Uterus (tissue), 4 donors: Measurements from ENCODE around the gene BRINP2. TPM values are rescaled to one million over a fixed set of nuclear protein-coding genes. Genes with fewer than 3 reads are reported as not detected.

Experiments used
- DNase-seq, 2 donors: peaks; one replicate each; pipeline ENCODE4 v3.0.0-alpha.2; 2019 to 2020
- H3K27ac ChIP-seq, 2 donors: fragments of 200-600 bp; sonication (generic); 1 replicate in 1 of 2; 2 replicates in 1 of 2; pipeline ENCODE4 v1.5.1; 2016 to 2018
- H3K27me3 ChIP-seq, 2 donors: fragments of 200-600 bp; sonication (generic); one replicate each; pipeline ENCODE4 v1.5.1; 2018 to 2019; ENCODE audit warnings: control low read depth in 1 of 2
- H3K36me3 ChIP-seq, 2 donors: fragments of 200-600 bp; sonication (generic); one replicate each; pipeline ENCODE4 v1.5.1; 2019; ENCODE audit warnings: control low read depth in 1 of 2
- H3K4me1 ChIP-seq, 2 donors: fragments of 200-600 bp; sonication (generic); one replicate each; pipeline ENCODE4 v1.5.1; 2018 to 2019; ENCODE audit warnings: control low read depth in 1 of 2
- H3K4me3 ChIP-seq, 2 donors: fragments of 200-600 bp; sonication (generic); 1 replicate in 1 of 2; 2 replicates in 1 of 2; pipeline ENCODE4 v1.5.1; 2018 to 2019; ENCODE audit warnings: mild to moderate bottlenecking in 1 of 2
- H3K9me3 ChIP-seq, 2 donors: fragments of 200-600 bp; sonication (generic); one replicate each; pipeline ENCODE4 v1.5.1; 2019; ENCODE audit warnings: control low read depth in 1 of 2
- POLR2A ChIP-seq, 2 donors: fragments of 450-650 bp; IDR thresholded peaks; one replicate each; pipeline ENCODE4 v1.6.1; 2016; ENCODE audit warnings: antibody characterized with exemption in 2 of 2, mild to moderate bottlenecking in 1 of 2, moderate library complexity in 1 of 2
- intact Hi-C: fragments of 100-400 bp; cut with DNase I; formaldehyde crosslinking; loops from one replicate; pipeline ENCODE4 v1.15.1; 2023; ENCODE audit warnings: low total_unique reads
- total RNA-seq, 4 donors: library from RNA; depleted of rRNA in 3 of 4; stranded (reverse); fragments of >200 nt in 3 of 4; gene quantifications; one replicate each; pipeline versions ENCODE4 v1.1.0 to v1.2.4, GENCODE V29; 2014 to 2023
- TF ChIP-seq, protein P1 (sequence below), 4 experiments: fragments of 200-600 bp in 2 of 4; fragments of 450-650 bp in 2 of 4; sonication (generic) in 2 of 4; IDR thresholded peaks; one replicate each; pipeline ENCODE4 v1.5.1; 2016 to 2019; ENCODE audit warnings: antibody characterized with exemption in 4 of 4, mild to moderate bottlenecking in 2 of 4, moderate library complexity in 1 of 4
- donor health status: DM: yes; HTN: yes; CAD: no.

Gene BRINP2
- total RNA-seq, 4 donors from 2014 or later = 0.18 to 5.7 TPM; not detected in 2

- no peaks in the 10 kb centered on the region for H3K4me1 ChIP-seq
- intact Hi-C loops = no loop called here
- no peaks in the 10 kb centered on the region for H3K36me3 ChIP-seq
- no peaks in the 10 kb centered on the region for H3K27me3 ChIP-seq
- H3K27ac ChIP-seq = no peak overlapping the region
- H3K4me3 ChIP-seq = no peak overlapping the region
- no peak for DNase-seq
- H3K9me3 ChIP-seq = no peaks in the 10 kb centered on the region
- no peak for TF ChIP-seq POLR2A (IDR thresholded peaks at IDR 0.05)
Observed at GRCh38 chr1:177228693-177229065, 57.9 kb downstream of the BRINP2 start.

GRCh38 chr1:177229781-177230180 is 59.0 kb downstream of the BRINP2 start:
- Histone ChIP-seq H3K27me3 (no peaks in the 10 kb centered on the region), H3K9me3 (no peaks in the 10 kb centered on the region), H3K27ac (no peak overlapping the region), H3K4me1 (no peaks in the 10 kb centered on the region), H3K4me3 (no peak overlapping the region), H3K36me3 (no peaks in the 10 kb centered on the region)
- no peak for DNase-seq
- TF ChIP-seq POLR2A (IDR thresholded peaks at IDR 0.05) = no peak
- TF ChIP-seq, protein P1, sequence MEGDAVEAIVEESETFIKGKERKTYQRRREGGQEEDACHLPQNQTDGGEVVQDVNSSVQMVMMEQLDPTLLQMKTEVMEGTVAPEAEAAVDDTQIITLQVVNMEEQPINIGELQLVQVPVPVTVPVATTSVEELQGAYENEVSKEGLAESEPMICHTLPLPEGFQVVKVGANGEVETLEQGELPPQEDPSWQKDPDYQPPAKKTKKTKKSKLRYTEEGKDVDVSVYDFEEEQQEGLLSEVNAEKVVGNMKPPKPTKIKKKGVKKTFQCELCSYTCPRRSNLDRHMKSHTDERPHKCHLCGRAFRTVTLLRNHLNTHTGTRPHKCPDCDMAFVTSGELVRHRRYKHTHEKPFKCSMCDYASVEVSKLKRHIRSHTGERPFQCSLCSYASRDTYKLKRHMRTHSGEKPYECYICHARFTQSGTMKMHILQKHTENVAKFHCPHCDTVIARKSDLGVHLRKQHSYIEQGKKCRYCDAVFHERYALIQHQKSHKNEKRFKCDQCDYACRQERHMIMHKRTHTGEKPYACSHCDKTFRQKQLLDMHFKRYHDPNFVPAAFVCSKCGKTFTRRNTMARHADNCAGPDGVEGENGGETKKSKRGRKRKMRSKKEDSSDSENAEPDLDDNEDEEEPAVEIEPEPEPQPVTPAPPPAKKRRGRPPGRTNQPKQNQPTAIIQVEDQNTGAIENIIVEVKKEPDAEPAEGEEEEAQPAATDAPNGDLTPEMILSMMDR (IDR thresholded peaks at IDR 0.05) = no peak
- intact Hi-C loops = no loop called here

DNA sequence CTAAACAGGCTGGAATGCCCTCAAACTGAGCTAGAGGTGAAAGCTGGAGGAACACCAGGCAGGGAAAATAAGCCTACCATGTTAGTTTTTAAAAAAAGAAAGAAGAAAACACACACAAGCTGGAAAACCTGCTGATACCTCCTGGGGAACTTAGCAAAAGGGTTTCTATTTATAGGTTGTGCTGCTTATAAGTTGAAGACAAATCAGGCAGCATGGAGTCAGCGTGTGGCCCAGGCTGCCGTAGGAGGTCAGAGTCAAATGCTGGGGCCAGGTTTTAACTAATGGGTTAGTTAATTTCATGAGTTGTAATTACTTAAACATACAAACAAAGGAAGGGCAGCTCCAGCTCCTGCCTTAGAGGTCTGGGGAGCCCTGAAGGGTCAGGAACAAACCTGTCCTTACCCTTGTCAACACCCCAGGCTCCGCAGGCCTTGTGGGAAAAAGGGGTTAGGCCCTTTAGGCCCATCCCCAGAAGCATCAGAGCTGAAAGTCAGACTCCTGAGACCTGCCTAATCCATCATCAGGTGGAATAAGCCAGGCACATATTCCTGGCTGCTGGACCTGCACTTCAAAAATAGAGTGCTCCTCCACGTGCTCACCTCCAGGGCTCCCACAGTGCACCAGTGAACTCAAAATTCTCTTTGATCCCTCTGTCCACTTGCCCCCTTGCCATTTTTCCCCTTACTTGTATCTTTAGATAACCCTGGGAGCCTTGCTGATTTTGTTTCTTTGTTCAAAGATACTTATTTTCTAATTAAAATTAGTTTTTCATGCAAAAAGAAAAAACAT is 59.7 kb downstream of the BRINP2 start:
- intact Hi-C loops = no loop called here
- Histone ChIP-seq H3K9me3 (no peaks in the 10 kb centered on the region), H3K4me3 (no peak overlapping the region), H3K27ac (no peak overlapping the region), H3K4me1 (no peaks in the 10 kb centered on the region), H3K36me3 (no peaks in the 10 kb centered on the region), H3K27me3 (no peaks in the 10 kb centered on the region)
- no peak for DNase-seq
- no peak for TF ChIP-seq POLR2A (IDR thresholded peaks at IDR 0.05)
- TF ChIP-seq, protein P1 (IDR thresholded peaks at IDR 0.05) = no peak

DNA sequence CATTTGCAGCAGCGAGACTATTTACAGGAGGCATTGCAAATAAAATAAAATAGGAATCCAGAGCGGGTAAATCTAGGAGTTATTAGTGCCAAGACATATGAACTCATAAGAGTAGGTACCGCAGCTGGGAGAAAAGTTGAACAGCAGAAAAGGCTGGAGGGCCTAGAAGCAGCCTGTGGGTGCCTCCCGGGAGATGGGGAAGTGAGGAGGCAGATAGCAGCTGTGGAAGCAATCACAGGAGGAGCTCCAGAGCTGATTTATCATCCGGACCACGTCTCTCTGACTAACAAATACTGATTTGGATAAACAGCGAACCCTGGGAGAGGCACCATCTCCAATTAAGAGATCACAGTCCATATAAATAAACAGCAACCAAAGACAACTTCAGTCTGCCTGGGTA is 64.6 kb downstream of the BRINP2 start:
- intact Hi-C loops = no loop called here
- no peak overlapping the region for H3K4me3 ChIP-seq
- no peaks in the 10 kb centered on the region for H3K4me1 ChIP-seq
- no peaks in the 10 kb centered on the region for H3K27me3 ChIP-seq
- DNase-seq = no peak
- H3K27ac ChIP-seq = no peak overlapping the region
- no peaks in the 10 kb centered on the region for H3K9me3 ChIP-seq
- H3K36me3 ChIP-seq = no peaks in the 10 kb centered on the region
- TF ChIP-seq POLR2A (IDR thresholded peaks at IDR 0.05) = no peak
- TF ChIP-seq, protein P1 (IDR thresholded peaks at IDR 0.05) = no peak

DNA sequence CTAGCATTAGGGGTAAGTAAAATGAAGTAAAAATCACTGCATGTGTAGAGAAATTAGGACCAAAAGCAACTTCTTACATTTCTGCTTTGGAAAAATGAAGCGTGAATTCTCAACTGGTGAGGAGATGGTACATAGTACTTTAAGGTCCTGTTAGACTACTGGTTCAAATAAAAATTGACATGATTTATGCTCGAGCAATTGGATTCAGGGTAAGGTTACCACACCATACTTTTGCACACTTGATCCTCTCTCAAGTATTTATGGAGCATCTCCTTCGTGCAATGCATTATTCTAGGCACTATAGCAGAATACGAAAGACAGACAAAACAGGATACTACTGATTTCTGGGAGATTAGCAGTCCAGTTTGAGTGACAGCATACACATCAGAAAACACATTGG is 66.2 kb downstream of the BRINP2 start:
- Histone ChIP-seq H3K4me1 (no peaks in the 10 kb centered on the region), H3K36me3 (no peaks in the 10 kb centered on the region), H3K27ac (no peak overlapping the region), H3K27me3 (no peaks in the 10 kb centered on the region), H3K4me3 (no peak overlapping the region), H3K9me3 (no peaks in the 10 kb centered on the region)
- intact Hi-C loops = no loop called here
- TF ChIP-seq POLR2A (IDR thresholded peaks at IDR 0.05) = no peak
- TF ChIP-seq, protein P1 (IDR thresholded peaks at IDR 0.05) = no peak
- no peak for DNase-seq
